HUDEP-2 (cell line): ENCODE results near the gene CTU1.

Source experiments
- DNase-seq, 76 experiments: peaks; one replicate each; lab custom pipeline; 2025; ENCODE audit not compliant: unreplicated experiment in 76 of 76; lab: John Stamatoyannopoulos, UW

Gene CTU1

DNA sequence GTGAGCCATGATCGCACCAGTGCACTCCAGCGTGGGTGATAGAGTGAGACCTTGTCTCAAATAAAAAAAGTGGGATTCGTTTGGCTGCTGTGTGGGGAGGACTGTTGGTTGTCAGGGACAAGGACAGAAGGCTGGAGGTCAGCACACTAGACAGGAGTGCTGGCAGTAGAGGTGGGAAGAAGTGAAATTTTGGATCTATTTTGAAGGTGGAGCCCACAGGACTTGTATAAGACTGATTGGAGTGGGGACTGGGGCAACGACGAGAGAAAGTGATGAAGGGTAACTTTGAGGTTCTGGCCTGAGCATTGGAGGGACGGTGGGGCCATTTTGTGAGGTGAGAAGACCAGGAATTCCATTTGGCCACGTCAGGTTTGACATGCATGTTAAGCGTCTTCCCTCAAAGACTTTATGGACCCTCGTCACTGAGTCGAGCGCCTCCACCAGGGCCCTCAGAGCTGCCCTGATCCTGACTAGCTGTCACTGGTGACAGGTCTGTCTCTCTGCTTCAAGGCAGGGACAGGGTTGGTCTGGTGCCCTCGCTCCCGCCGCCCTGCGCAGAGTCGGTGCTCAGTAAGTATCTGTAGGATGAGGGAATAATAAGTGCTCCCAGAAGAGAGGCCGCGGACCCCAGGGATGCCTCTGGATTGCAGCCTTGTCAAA lies 673 bp downstream of the CTU1 start:
- peak in 3 of 76 experiments; percentile 26 to 69 (median 67) for DNase-seq

DNA sequence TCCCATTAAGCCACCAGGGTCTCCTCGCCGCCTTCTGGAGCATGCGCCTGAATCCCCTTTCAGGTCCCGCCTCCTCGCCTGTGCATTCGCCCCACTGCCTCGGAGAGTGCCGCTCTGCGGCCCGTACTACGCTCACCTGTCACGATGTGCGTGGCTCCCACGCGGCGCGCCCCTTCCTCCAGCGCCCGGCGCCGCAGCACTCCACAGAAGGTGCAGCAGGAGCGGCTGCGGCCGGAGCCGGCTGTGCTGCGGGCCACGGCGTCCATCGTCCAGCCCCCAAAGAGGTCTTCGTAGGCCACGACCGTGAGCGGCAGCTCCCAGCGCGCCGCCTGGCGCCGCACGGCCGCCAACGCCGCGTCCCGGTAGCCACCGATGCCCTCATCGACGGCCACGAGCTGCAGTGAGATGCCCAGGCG lies 4.3 kb downstream of the CTU1 start:
- no peak for DNase-seq

GRCh38 chr19:51102991-51103390 lies 5.2 kb downstream of the CTU1 start:
- DNase-seq = no peak

DNA sequence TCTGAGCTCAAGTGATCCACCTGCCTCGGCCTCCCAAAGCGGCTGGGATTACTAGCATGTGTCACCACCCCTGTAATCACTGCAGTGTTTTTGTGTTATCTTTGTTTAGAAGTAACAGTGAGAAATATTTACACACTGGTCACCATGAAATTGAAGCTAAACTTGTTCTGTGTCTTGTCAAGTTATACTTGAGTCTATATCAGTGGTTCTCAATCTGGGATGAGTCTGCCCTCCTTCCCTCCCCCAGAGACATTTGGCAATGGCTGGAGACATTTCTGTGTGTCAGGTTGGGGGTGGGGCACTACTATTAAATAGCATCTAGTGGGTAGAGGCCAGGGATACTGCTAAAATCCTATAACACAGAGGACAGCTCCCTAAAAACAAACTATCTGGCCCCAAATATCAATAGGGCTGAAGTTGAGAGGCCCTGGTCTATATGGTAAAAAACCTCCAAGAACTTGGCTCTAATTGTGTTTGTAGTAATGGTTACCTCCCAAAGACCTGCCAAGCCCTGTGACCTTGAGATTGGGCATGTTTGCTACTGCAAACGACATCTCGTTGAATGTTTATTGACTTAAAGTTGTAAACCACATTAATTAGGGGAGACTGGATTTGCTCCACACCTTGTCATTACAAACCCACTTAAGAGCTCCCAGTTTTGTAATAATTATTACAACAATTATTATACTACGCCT lies 6.9 kb downstream of the CTU1 start:
- peak in 3 of 76 experiments; percentile 4 to 13 (median 12) for DNase-seq

GRCh38 chr19:51100601-51101000 lies 7.6 kb downstream of the CTU1 start:
- no peak for DNase-seq

DNA sequence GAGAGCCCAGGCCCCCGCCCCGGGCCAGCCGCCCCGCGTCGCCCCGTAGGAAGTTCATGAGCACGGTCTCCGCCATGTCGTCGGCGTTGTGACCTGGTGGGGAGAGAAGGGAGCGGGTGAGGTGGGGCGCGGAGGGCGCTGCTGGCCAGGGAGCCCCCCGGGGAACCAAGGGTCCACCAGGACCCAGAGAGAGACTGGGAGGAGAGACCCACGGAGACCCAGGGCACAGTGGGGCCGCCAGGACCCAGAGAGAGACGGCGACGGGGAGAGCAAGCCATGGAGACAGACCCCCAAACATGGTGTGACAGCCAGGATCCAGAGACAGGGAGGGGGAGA lies 9.2 kb downstream of the CTU1 start:
- no peak for DNase-seq

DNA sequence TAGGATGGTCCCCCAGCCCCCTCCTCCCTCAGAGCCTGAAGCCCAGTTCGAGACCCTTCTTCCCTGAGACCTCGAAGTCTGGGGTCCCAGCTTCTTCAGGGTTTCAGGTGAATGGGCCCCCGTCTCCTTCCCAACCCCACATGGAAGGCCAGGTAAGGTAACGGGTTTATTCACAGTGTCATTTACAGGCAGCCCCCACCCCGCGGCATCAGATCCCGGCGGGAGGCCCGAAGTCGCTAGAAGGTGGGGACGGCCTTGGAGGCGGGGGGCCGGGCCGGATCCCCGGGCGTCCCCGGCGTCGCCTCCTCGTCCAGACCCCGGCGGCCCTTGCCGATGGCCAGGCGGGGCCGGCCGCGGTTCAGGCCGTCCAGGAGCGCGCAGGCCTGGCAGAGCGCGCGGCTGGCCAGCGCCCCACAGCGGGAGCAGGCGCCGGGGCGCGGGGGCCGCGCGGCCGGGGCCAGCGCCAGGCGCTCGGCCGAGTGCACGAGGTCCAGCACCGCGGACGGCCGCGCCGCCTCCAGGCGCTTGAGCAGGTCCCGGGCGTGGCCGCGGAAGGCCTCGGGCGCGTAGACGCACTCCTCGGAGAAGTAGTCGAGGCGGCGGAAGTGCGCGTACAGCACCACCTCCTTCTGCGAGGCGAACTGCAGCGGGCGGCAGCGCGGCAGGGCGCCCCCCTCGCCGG lies 9.7 kb downstream of the CTU1 start:
- no peak for DNase-seq

DNA sequence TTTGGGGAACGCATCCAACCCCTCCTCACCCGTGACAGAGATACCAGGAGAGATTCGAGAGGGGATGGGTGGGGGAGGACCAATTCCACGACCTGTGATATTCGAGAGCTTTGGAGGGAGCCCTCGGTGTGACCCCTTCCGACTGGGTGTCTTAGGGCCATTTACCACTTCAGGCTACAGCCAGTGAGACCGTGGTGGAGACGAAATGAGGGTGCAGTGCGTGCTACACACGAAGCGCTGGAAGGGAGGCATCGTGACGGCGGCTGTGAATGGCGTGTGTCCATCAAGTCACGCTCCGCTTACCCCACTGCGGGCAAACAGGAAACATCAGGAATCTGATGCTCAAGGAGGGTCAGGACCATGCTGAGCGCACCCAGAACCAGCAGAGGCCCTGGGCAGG lies 10.4 kb downstream of the CTU1 start:
- no peak for DNase-seq

GRCh38 chr19:51097166-51097738 lies 11.0 kb downstream of the CTU1 start:
- DNase-seq = peak in 62 of 76 experiments; percentile 5 to 82 (median 50)

GRCh38 chr19:51096473-51097165 lies 11.6 kb downstream of the CTU1 start:
- peak in 6 of 76 experiments; percentile 14 to 33 (median 21) for DNase-seq

DNA sequence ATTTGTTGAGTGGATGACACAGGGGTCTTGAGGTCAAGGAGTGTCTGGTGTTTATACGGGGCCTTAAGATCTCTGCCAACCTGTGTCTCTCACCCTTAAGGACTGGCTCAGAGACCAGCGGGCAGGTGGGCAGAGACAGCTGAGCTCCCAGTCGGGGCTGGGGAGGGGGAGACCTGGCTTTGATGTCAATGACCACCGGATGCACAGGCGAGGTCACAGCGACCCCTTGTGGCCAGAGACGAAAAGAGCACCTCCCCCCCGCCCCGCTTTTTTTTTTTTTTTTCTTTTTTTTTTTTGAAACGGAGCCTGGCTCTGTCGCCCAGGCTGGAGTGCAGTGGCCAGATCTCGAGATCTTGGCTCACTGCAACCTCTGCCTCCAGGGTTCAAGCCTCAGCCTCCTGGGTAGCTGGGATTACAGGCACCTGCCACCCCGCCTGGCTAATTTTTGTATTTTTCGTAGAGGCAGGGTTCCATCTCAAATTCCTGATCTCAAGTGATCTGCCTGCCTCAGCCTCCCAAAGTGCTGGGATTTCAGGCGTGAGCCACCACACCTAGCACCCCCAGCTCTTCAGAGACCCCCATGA lies 13.4 kb downstream of the CTU1 start:
- DNase-seq = peak in 27 of 76 experiments; percentile 11 to 51 (median 27)

DNA sequence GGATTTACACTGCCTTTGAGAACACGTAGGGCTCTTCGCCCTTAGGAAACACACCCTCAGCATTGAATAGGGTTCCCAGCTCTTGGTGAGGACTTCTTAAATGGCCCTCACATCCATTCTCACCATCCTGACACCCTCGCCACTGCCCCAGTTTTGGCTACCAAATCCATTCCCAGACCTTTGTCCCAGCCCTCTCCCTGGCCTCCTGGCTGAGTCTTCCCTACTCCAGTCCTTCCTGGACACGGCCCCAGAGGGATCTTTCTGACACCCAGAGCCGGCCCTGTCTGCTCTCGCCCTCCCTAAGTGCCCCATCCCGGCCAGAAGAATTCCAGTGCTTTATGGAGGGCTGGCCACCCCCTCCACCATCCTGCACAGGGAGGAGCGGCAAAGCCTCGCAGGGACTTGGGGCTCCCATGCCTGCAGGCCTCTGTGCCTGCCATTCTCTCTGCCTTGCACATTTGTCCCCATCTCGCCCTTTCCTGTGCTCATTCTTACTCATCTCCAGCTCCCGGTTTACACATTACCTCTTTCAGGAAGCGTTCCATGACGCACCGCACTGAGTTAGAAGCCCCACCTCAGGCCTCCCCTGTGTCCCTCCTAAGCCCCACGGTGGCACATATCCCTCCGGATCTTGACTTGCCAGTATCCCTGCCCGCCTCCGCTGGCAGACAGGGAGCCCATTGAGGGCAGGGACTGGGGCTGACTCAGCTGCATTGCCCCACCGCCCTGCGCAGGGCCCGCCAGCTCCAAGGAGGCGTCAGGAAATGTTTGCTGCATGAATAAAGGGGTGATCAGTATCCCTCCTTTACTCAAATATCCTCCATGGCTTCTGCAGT lies 14.5 kb downstream of the CTU1 start:
- DNase-seq = no peak

DNA sequence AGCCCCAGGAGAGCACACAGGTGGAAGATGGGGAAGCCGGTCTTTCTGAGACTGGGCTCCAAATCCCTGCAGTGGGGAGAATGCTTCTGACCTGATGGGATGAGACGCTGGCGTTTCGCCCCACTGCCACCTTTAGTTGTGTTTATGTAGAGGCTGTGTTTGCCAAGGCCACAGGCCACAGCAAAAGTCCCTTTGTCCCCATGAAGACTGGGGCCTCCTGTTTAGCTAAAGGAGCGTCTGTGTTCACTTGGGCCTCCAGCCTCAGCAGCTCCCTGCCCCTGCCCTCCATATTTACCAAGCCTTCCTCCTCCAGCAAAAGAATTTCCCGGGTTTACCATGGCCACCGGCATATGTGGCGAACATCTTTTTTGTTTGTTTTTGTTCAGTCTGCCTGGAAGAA lies 15.1 kb downstream of the CTU1 start:
- no peak for DNase-seq

- no peak for DNase-seq
Observed at GRCh38 chr19:51091895-51092873, 16.0 kb downstream of the CTU1 start.

DNA sequence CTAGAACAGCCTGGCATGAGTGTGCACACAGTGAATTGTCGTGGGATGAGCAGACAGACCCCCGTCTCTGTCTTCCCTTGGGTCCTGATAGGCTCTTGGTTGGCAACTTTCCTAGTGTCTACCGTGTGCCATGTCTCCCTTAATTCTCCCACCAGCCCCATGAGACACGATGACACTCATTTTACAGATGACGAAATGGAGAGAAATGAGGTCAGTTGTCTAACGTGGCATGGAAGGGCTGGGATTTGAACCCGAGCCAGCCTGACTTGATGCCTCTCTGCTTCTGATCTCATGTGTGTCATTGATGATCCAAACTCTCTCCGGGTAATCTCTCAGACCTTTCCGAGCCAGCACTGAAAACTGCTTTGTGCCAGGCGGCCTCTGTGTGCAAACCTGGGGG lies 17.1 kb downstream of the CTU1 start:
- DNase-seq = no peak

DNA sequence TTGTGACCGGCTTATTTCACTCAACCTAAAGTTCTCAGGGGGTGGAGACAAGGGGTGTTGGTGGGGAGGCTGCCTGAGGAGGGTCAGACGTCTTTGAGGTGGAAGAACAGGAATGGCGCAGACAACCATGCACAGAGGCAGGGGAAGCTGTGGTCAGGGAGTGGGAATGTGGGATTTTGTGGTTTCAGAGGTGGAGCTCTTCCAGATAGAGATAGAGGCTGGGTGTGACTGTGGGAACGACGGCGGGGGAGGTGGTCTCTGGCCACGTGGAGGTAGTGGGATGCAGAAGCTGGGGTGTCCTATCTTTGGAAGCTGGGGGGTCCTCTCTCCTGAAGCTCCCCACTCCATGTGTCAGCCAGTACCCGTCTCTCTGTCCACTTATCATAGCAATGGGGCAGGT lies 17.7 kb downstream of the CTU1 start:
- no peak for DNase-seq

- DNase-seq = no peak
Observed at GRCh38 chr19:51089786-51090185, 18.4 kb downstream of the CTU1 start.

DNA sequence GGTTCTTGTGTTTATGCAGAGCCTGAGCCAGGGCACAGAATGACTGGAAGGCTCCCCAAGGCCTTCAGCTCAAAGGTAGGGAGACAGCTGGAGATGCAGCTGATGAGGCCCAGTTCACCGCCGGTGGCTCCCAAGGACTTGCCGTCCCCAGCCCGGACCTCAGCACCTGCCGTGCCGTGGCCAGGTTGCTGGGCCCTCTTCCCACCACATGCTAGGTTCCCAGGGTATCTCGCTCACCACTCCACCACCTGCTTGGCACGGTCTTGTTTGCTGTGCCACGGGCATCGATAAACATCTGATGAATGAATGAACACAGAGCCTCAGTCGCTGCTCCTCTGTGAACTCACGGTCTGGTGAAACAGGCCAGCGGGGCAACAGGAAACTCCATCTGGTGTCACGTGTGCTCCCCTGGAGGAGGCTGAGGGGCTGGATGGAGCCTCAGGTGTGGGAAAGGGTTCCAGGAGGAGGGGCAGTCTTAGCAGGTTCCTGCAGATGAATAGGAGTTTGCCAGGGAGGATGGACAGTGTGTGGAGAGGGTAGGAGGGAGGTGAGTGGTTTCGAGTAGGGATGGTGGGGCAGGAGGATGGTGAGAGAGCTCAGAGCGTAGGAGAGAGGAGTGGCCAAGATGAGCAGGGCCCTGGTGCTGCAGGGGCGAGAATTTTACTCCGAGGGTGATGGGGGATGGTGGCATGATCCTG lies 21.9 kb downstream of the CTU1 start:
- no peak for DNase-seq
